Naive thymus-derived CD4-positive, alpha-beta T cell (primary cell): ENCODE data around the gene MANF. TPM values are rescaled to one million over a fixed set of nuclear protein-coding genes. Genes with fewer than 3 reads are reported as not detected.
"Not testable (repeated sequence)": the region's sequence is repeated elsewhere in the genome, so short reads cannot be mapped to it uniquely, and the experiment has no call there.

Experiments used
- ATAC-seq: fragments of 150-1000 bp; cut with Tn5 transposase; 2 replicates; pipeline ENCODE4 v1.10.0; 2021; ENCODE audit warnings: mild to moderate bottlenecking, moderate library complexity
- CTCF ChIA-PET: fragments of 350-600 bp; sonication (Branson Sonifier 250); formaldehyde crosslinking; loops from one replicate; lab custom pipeline; 2021; ENCODE audit warnings: antibody characterized with exemption; lab: Charles Lee
- POLR2A ChIA-PET: fragments of 350-600 bp; sonication (Branson Sonifier 250); formaldehyde crosslinking; loops from one replicate; lab custom pipeline; 2021; ENCODE audit warnings: antibody characterized with exemption, inconsistent platforms; lab: Charles Lee
- DNase-seq, 9 donors: peaks; one replicate each; pipeline versions ENCODE4 v3.0.0 to v3.0.0-alpha.2; 2020 to 2022; ENCODE audit warnings: mixed read lengths in 1 of 9
- H3K27ac ChIP-seq: one replicate; pipeline ENCODE4 v1.7.0; 2013; ENCODE audit warnings: mild to moderate bottlenecking, low read depth, low read length, moderate library complexity
- H3K27me3 ChIP-seq, 2 donors: one replicate each; pipeline ENCODE4 v1.7.0; 2013; ENCODE audit warnings: low read length in 2 of 2, mild to moderate bottlenecking in 2 of 2, moderate library complexity in 2 of 2; ENCODE audit not compliant: control insufficient read depth in 2 of 2, insufficient read depth in 2 of 2
- H3K36me3 ChIP-seq, 3 experiments: 1 replicate in 2 of 3; 2 replicates in 1 of 3; pipeline ENCODE4 v1.7.0; 2013; ENCODE audit warnings: low read length in 3 of 3, mild to moderate bottlenecking in 3 of 3, moderate library complexity in 1 of 3; ENCODE audit not compliant: insufficient read depth in 3 of 3, control insufficient read depth in 2 of 3
- H3K4me1 ChIP-seq, 2 donors: one replicate each; pipeline ENCODE4 v1.7.0; 2013; ENCODE audit warnings: low read length in 2 of 2, mild to moderate bottlenecking in 2 of 2, moderate library complexity in 1 of 2; ENCODE audit not compliant: control insufficient read depth in 2 of 2, insufficient read depth in 2 of 2
- H3K4me3 ChIP-seq: 2 replicates; pipeline ENCODE4 v1.7.0; 2013; ENCODE audit warnings: mild to moderate bottlenecking, low read length
- H3K9me3 ChIP-seq, 3 experiments: 1 replicate in 2 of 3; 2 replicates in 1 of 3; pipeline ENCODE4 v1.7.0; 2013; ENCODE audit warnings: low read length in 3 of 3; ENCODE audit not compliant: control insufficient read depth in 2 of 3
- H3K27ac Mint-ChIP-seq, 9 donors: one replicate each; pipeline ENCODE4 v1.8.0; 2020 to 2022; ENCODE audit warnings: mixed read lengths in 9 of 9, mild to moderate bottlenecking in 8 of 9, moderate library complexity in 5 of 9, inconsistent platforms in 2 of 9
- H3K27me3 Mint-ChIP-seq, 5 donors: one replicate each; pipeline ENCODE4 v1.8.0; 2021 to 2022; ENCODE audit warnings: mixed read lengths in 5 of 5, mild to moderate bottlenecking in 1 of 5
- H3K36me3 Mint-ChIP-seq, 5 donors: one replicate each; pipeline ENCODE4 v1.8.0; 2020 to 2022; ENCODE audit warnings: mixed read lengths in 5 of 5, mild to moderate bottlenecking in 3 of 5, inconsistent platforms in 1 of 5
- H3K4me1 Mint-ChIP-seq, 7 donors: one replicate each; pipeline ENCODE4 v1.8.0; 2020 to 2022; ENCODE audit warnings: mixed read lengths in 7 of 7, mild to moderate bottlenecking in 3 of 7, inconsistent platforms in 1 of 7
- H3K4me3 Mint-ChIP-seq, 10 donors: one replicate each; pipeline ENCODE4 v1.8.0; 2020 to 2022; ENCODE audit warnings: mild to moderate bottlenecking in 10 of 10, mixed read lengths in 10 of 10, moderate library complexity in 6 of 10, inconsistent platforms in 2 of 10
- H3K9me3 Mint-ChIP-seq, 11 donors: one replicate each; pipeline ENCODE4 v1.8.0; 2020 to 2022; ENCODE audit warnings: mixed read lengths in 11 of 11, mild to moderate bottlenecking in 4 of 11, inconsistent platforms in 1 of 11, moderate library complexity in 1 of 11
- intact Hi-C, 2 donors: fragments of 100-400 bp; cut with micrococcal nuclease; formaldehyde crosslinking; loops; one replicate each; pipeline ENCODE4 v1.15.1; 2023
- polyA plus RNA-seq, 2 donors: library from polyadenylated mRNA; unstranded; fragments of 300-500 nt; fragmentation: Illumina TruSeq; gene quantifications; one replicate each; pipeline ENCODE4 v1.2.3, GENCODE V29; 2021
- total RNA-seq, 6 experiments: library from RNA in 5 of 6; stranded (reverse) in 5 of 6; gene quantifications; 1 replicate in 5 of 6; 2 replicates in 1 of 6; pipeline ENCODE4 v1.2.3 and lab custom pipeline; 2021 to 2026

The MANF gene
- total and polyA plus RNA-seq, 7 experiments from 2014 or later = 28.2 to 182 (median 48.4) TPM

GRCh38 chr3:51386852-51387229, 1.8 kb downstream of the MANF start:
- POLR2A ChIA-PET = interaction anchor here (0.5 to 2.0 kb wide), 3 partner anchors 362 to 819 kb away, joined by 3 to 5 read pairs (median 3); partner anchors contain the start of gene C3orf18
- H3K4me3 ChIP-seq = no peak overlapping the region
- peaks cover 0 to 23% (median 0%) of the 10 kb centered on the region in 3 experiments for H3K36me3 ChIP-seq
- CTCF ChIA-PET = interaction anchor here (1.1 to 1.4 kb wide), 2 partner anchors 415 to 771 kb away, joined by 3 read pairs; no protein-coding TSS in a partner anchor
- Mint-ChIP-seq H3K27ac (peak overlapping the region in 7 of 9 donors; percentile 60 to 99 (median 98)), H3K27me3 (no peaks in the 10 kb centered on the region), H3K4me3 (peak overlapping the region in 9 of 10 donors; percentile 34 to 99 (median 93)), H3K36me3 (peaks cover 0 to 37% (median 9%) of the 10 kb centered on the region in 5 donors), H3K9me3 (peaks cover 0 to 4% (median 0%) of the 10 kb centered on the region in 11 donors), H3K4me1 (peaks cover 33 to 58% (median 53%) of the 10 kb centered on the region in 7 donors)
- peaks cover 30 to 41% of the 10 kb centered on the region in 2 donors for H3K4me1 ChIP-seq
- no peaks in the 10 kb centered on the region for H3K9me3 ChIP-seq
- H3K27me3 ChIP-seq = no peaks in the 10 kb centered on the region
- intact Hi-C loops = loop anchor here (5.0 to 10.0 kb wide), 6 partner anchors 115 to 1958 kb away; partner anchors contain the start of genes DCP1A (in 1 of the 2), GNAI2 (in 1 of the 2) and SFMBT1 (in 1 of the 2)
- DNase-seq = no peak
- peak overlapping the region; percentile 85 for H3K27ac ChIP-seq
- ATAC-seq = no peak

- ChIA-PET POLR2A (interaction anchor here (0.6 to 0.7 kb wide), 2 partner anchors 19 to 129 kb away, joined by 3 to 4 read pairs; no protein-coding TSS in a partner anchor), CTCF (interaction anchor here (0.5 to 1.4 kb wide), 5 partner anchors 117 to 774 kb away, joined by 3 read pairs; no protein-coding TSS in a partner anchor)
- not testable (repeated sequence) for DNase-seq, H3K9me3 Mint-ChIP-seq, H3K27me3 ChIP-seq, H3K27me3 Mint-ChIP-seq, ATAC-seq, H3K4me3 ChIP-seq, H3K9me3 ChIP-seq
- H3K4me1 Mint-ChIP-seq = peaks cover 33 to 59% (median 53%) of the 10 kb centered on the region in 7 donors
- Histone ChIP-seq H3K36me3 (peaks cover 0 to 25% (median 0%) of the 10 kb centered on the region in 3 experiments), H3K4me1 (peaks cover 33 to 45% of the 10 kb centered on the region in 2 donors), H3K27ac (peak overlapping the region; percentile 85)
- H3K27ac Mint-ChIP-seq = peak overlapping the region in 4 of 9 donors; percentile 11 to 99 (median 36)
- intact Hi-C loops = loop anchor here (5.0 to 10.0 kb wide), 6 partner anchors 115 to 1958 kb away; partner anchors contain the start of genes DCP1A (in 1 of the 2), GNAI2 (in 1 of the 2) and SFMBT1 (in 1 of the 2)
- H3K4me3 Mint-ChIP-seq = peak overlapping the region in 6 of 10 donors; percentile 8 to 97 (median 90)
- peaks cover 0 to 37% (median 9%) of the 10 kb centered on the region in 5 donors for H3K36me3 Mint-ChIP-seq
These were observed 2.2 kb downstream of the MANF start for GRCh38 chr3:51387281-51387680.

DNA sequence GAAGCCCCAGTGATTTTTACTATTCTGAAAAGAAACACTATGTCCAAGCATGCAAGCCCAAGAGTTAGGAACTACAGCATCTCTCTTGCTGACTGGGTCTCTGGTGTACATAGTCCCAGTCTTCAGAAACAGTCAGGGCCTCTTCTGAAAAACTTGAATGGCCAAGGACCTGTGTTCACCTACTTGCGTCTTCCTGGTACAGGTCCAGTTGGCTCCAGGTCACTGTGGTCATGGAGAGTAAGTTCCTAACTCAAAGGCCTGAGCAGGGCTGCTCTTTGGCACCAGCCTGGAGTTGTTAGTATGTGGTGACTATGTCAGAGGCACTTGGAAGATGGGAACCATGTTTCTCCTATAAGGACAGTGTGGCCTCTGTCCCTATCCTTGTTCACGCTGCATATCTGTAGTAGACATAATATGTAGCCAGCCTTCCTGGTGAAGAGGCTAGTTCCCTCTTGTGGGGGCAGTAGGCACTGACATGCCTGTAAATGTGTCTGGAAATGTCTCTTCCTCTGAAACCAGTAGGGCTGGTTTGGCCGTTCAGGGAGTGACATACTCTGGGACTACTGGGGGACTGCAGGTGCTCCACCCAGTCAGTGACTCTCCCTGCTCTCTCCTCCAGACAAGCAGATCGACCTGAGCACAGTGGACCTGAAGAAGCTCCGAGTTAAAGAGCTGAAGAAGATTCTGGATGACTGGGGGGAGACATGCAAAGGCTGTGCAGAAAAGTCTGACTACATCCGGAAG, 3.4 kb downstream of the MANF start:
- peaks cover 0 to 4% (median 0%) of the 10 kb centered on the region in 11 donors for H3K9me3 Mint-ChIP-seq
- DNase-seq (no peak), ATAC-seq (no peak)
- POLR2A ChIA-PET = interaction anchor here (0.5 to 3.6 kb wide), 9 partner anchors 15 to 1151 kb away, joined by 3 to 16 read pairs (median 4); partner anchors contain the start of genes DCAF1, HEMK1 and MAPKAPK3
- Histone ChIP-seq H3K4me3 (no peak overlapping the region), H3K36me3 (peaks cover under 1 to 36% (median 9%) of the 10 kb centered on the region in 3 experiments), H3K9me3 (no peaks in the 10 kb centered on the region), H3K27me3 (no peaks in the 10 kb centered on the region), H3K27ac (no peak overlapping the region), H3K4me1 (peaks cover 43 to 55% of the 10 kb centered on the region in 2 donors)
- peak overlapping the region in 3 of 10 donors; percentile 17 to 61 (median 27) for H3K4me3 Mint-ChIP-seq
- peaks cover 35 to 66% (median 58%) of the 10 kb centered on the region in 7 donors for H3K4me1 Mint-ChIP-seq
- peaks cover 0 to 40% (median 14%) of the 10 kb centered on the region in 5 donors for H3K36me3 Mint-ChIP-seq
- intact Hi-C loops = loop anchor here (1.0 to 10.0 kb wide), 8 partner anchors 46 to 1956 kb away; partner anchors contain the start of genes DCP1A (in 1 of the 2), GNAI2 (in 1 of the 2) and SFMBT1 (in 1 of the 2)
- CTCF ChIA-PET = interaction anchor here (0.5 to 2.0 kb wide), 13 partner anchors 9 to 1610 kb away, joined by 3 to 13 read pairs (median 4); partner anchors contain the start of gene MAPKAPK3
- peak overlapping the region in 6 of 9 donors; percentile 25 to 83 (median 58) for H3K27ac Mint-ChIP-seq
- H3K27me3 Mint-ChIP-seq = no peaks in the 10 kb centered on the region

GRCh38 chr3:51389423-51390183, 4.5 kb downstream of the MANF start:
- Histone ChIP-seq H3K36me3 (peaks cover 7 to 45% (median 17%) of the 10 kb centered on the region in 3 experiments), H3K4me1 (peaks cover 43 to 58% of the 10 kb centered on the region in 2 donors), H3K9me3 (no peaks in the 10 kb centered on the region), H3K4me3 (no peak overlapping the region), H3K27me3 (no peaks in the 10 kb centered on the region), H3K27ac (peak overlapping the region; percentile 90)
- intact Hi-C loops = loop anchor here (1.0 to 10.0 kb wide), 10 partner anchors 45 to 1955 kb away; partner anchors contain the start of genes DCP1A (in 1 of the 2), DUSP7 (in 1 of the 2), GNAI2 (in 1 of the 2) and SFMBT1 (in 1 of the 2)
- H3K27ac Mint-ChIP-seq = peak overlapping the region; percentile 35 to 90 (median 80)
- peak overlapping the region in 7 of 10 donors; percentile 21 to 83 (median 44) for H3K4me3 Mint-ChIP-seq
- peak in 8 of 9 donors; percentile 31 to 57 (median 53) for DNase-seq
- POLR2A ChIA-PET = interaction anchor here (0.5 to 3.6 kb wide), 14 partner anchors 12 to 1152 kb away, joined by 3 to 16 read pairs (median 3); partner anchors contain the start of genes CISH, DCAF1, HEMK1 and MAPKAPK3
- H3K27me3 Mint-ChIP-seq = no peaks in the 10 kb centered on the region
- peaks cover 0 to 7% (median 0%) of the 10 kb centered on the region in 11 donors for H3K9me3 Mint-ChIP-seq
- ATAC-seq = no peak
- H3K36me3 Mint-ChIP-seq = peaks cover 0 to 41% (median 21%) of the 10 kb centered on the region in 5 donors
- CTCF ChIA-PET = interaction anchor here (0.6 to 2.0 kb wide), 16 partner anchors 10 to 819 kb away, joined by 3 to 13 read pairs (median 4); partner anchors contain the start of genes DCAF1 and MAPKAPK3
- peaks cover 34 to 69% (median 61%) of the 10 kb centered on the region in 7 donors for H3K4me1 Mint-ChIP-seq

GRCh38 chr3:51390246-51391074, 5.4 kb downstream of the MANF start:
- Mint-ChIP-seq H3K36me3 (peaks cover 6 to 41% (median 27%) of the 10 kb centered on the region in 5 donors), H3K4me3 (peak overlapping the region; percentile 68 to 83 (median 73)), H3K4me1 (peaks cover 40 to 77% (median 69%) of the 10 kb centered on the region in 7 donors), H3K9me3 (peaks cover 0 to 10% (median 0%) of the 10 kb centered on the region in 11 donors), H3K27me3 (no peaks in the 10 kb centered on the region), H3K27ac (peak overlapping the region; percentile 48 to 90 (median 84))
- H3K27ac ChIP-seq = peak overlapping the region; percentile 90
- DNase-seq (no peak), ATAC-seq (peak; percentile 0)
- H3K9me3 ChIP-seq = no peaks in the 10 kb centered on the region
- no peaks in the 10 kb centered on the region for H3K27me3 ChIP-seq
- peaks cover 7 to 51% (median 26%) of the 10 kb centered on the region in 3 experiments for H3K36me3 ChIP-seq
- ChIA-PET POLR2A (interaction anchor here (1.1 to 3.6 kb wide), 6 partner anchors 12 to 775 kb away, joined by 3 to 16 read pairs (median 6); partner anchors contain the start of genes DCAF1 and MAPKAPK3), CTCF (interaction anchor here (0.6 to 2.0 kb wide), 14 partner anchors 11 to 778 kb away, joined by 3 to 13 read pairs (median 4); partner anchors contain the start of genes DCAF1 and MAPKAPK3)
- peak overlapping the region; percentile 52 for H3K4me3 ChIP-seq
- peaks cover 50 to 59% of the 10 kb centered on the region in 2 donors for H3K4me1 ChIP-seq
- intact Hi-C loops = loop anchor here (1.0 to 5.0 kb wide), 13 partner anchors 7 to 1025 kb away; partner anchors contain the start of genes DCAF1 (in 1 of the 2), DUSP7 (in 1 of the 2), HEMK1 (in 1 of the 2) and RAD54L2 (in 1 of the 2)
